ENCODE data around the gene MINDY2. TPM values are rescaled to one million over a fixed set of nuclear protein-coding genes. Genes with fewer than 3 reads are reported as not detected.
A peak's percentile ranks its signal among the peaks of the same experiment; 100 is the strongest.

The MINDY2 gene
- total RNA-seq, 1 donor from 2014 or later, result 14.2 TPM

DNA sequence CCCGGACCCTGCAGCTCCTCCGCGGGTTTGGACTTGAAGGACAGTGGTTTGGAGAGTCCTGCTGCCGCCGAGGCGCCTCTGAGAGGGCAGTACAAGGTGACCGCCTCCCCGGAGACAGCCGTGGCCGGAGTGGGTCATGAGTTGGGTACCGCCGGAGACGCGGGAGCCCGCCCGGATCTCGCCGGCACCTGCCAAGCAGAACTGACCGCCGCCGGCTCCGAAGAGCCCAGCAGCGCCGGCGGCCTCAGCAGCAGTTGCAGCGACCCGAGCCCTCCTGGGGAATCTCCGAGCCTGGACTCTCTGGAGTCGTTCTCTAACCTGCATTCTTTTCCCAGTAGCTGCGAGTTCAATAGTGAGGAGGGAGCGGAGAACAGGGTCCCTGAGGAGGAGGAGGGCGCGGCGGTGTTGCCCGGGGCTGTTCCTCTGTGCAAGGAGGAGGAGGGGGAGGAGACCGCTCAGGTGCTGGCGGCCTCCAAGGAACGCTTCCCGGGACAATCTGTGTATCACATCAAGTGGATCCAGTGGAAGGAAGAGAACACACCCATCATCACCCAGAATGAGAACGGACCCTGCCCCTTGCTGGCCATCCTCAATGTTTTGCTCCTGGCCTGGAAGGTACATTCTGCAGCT is 634 bp downstream of the MINDY2 start:
- no peak overlapping the region for H3K27ac Mint-ChIP-seq (ENCODE audit: unreplicated experiment)
- DNase-seq (ENCODE audit: low spot score), result no peak
- peaks cover 4% of the 10 kb centered on the region for H3K27me3 Mint-ChIP-seq (ENCODE audit: unreplicated experiment)
- peak overlapping the region; percentile 97 for H3K4me3 Mint-ChIP-seq (ENCODE audit: unreplicated experiment)
- H3K4me1 Mint-ChIP-seq (ENCODE audit: unreplicated experiment), result peaks cover 8% of the 10 kb centered on the region
- H3K36me3 Mint-ChIP-seq (ENCODE audit: low read depth, unreplicated experiment), result no peaks in the 10 kb centered on the region
- H3K9me3 Mint-ChIP-seq (ENCODE audit: unreplicated experiment), result no peaks in the 10 kb centered on the region
- TF ChIP-seq, protein P1, sequence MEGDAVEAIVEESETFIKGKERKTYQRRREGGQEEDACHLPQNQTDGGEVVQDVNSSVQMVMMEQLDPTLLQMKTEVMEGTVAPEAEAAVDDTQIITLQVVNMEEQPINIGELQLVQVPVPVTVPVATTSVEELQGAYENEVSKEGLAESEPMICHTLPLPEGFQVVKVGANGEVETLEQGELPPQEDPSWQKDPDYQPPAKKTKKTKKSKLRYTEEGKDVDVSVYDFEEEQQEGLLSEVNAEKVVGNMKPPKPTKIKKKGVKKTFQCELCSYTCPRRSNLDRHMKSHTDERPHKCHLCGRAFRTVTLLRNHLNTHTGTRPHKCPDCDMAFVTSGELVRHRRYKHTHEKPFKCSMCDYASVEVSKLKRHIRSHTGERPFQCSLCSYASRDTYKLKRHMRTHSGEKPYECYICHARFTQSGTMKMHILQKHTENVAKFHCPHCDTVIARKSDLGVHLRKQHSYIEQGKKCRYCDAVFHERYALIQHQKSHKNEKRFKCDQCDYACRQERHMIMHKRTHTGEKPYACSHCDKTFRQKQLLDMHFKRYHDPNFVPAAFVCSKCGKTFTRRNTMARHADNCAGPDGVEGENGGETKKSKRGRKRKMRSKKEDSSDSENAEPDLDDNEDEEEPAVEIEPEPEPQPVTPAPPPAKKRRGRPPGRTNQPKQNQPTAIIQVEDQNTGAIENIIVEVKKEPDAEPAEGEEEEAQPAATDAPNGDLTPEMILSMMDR (IDR thresholded peaks at IDR 0.05; ENCODE audit: unreplicated experiment), result no peak

DNA sequence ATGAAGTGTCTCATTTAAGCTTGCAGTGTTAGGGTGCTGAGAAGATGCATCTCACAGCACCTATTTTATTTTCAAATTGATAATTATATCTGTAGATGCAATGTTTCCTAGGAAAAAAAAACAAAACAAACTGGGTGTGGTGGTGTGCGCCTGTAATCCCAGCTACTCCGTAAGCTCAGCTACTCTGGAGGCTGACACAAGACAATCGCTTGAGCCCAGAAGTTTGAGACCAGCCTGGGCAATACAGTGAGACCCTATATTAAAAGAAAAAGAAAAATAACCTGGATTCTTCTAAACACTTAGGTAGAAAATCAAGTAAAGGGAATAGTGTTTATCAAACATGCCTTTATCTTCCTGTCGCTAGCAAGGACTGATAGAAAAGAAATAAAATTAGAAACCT is 1.9 kb downstream of the MINDY2 start:
- peaks cover 4% of the 10 kb centered on the region for H3K27me3 Mint-ChIP-seq (ENCODE audit: unreplicated experiment)
- no peaks in the 10 kb centered on the region for H3K9me3 Mint-ChIP-seq (ENCODE audit: unreplicated experiment)
- DNase-seq (ENCODE audit: low spot score), result no peak
- H3K4me3 Mint-ChIP-seq (ENCODE audit: unreplicated experiment), result no peak overlapping the region
- H3K27ac Mint-ChIP-seq (ENCODE audit: unreplicated experiment), result no peak overlapping the region
- no peaks in the 10 kb centered on the region for H3K36me3 Mint-ChIP-seq (ENCODE audit: low read depth, unreplicated experiment)
- TF ChIP-seq, protein P1 (IDR thresholded peaks at IDR 0.05; ENCODE audit: unreplicated experiment), result no peak
- peaks cover 13% of the 10 kb centered on the region for H3K4me1 Mint-ChIP-seq (ENCODE audit: unreplicated experiment)

DNA sequence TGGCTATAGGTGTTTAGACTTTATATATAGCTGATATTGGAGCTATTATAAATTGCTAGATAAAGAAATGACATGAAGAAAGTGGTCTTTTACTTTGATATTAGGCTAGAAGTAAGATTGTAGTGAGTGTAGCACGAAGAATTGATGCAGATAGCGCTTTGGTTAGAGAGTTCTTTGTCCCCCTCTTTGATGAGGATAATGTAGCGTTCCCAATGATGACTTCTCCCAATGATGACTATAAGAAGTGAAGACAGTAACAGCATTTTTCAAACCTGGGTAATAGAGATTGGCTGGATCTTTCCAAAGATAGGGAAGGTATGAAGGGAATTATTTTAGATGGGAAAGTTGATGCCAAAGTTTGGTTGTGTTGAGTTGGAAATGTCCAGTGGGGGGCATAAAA is 4.3 kb downstream of the MINDY2 start:
- H3K4me1 Mint-ChIP-seq (ENCODE audit: unreplicated experiment), result peaks cover 13% of the 10 kb centered on the region
- H3K36me3 Mint-ChIP-seq (ENCODE audit: low read depth, unreplicated experiment), result no peaks in the 10 kb centered on the region
- DNase-seq (ENCODE audit: low spot score), result no peak
- no peak overlapping the region for H3K4me3 Mint-ChIP-seq (ENCODE audit: unreplicated experiment)
- TF ChIP-seq, protein P1 (IDR thresholded peaks at IDR 0.05; ENCODE audit: unreplicated experiment), result no peak
- H3K27ac Mint-ChIP-seq (ENCODE audit: unreplicated experiment), result no peak overlapping the region
- no peaks in the 10 kb centered on the region for H3K9me3 Mint-ChIP-seq (ENCODE audit: unreplicated experiment)
- H3K27me3 Mint-ChIP-seq (ENCODE audit: unreplicated experiment), result peaks cover 4% of the 10 kb centered on the region

DNA sequence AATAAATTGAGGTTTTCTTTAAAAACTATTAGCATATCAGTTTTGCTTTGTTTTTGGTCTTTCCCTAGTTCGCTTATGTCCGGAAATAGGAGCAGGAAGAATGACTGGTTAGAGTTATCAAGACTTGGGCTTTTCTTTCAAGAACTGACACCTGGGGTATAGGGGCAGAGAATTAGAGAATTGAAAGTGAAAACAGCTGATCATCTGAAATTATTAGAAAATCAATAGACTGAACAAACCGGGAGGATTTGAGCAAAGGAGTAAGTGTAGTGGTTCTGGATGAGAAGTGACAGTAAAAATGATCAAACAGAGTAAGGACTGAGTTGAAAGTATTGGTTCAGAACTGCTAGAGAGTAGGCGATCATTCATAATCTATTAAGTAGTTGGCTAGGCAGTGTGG is 6.0 kb downstream of the MINDY2 start:
- TF ChIP-seq, protein P1 (IDR thresholded peaks at IDR 0.05; ENCODE audit: unreplicated experiment), result no peak
- Mint-ChIP-seq H3K4me1 (ENCODE audit: unreplicated experiment) (peaks cover 12% of the 10 kb centered on the region), H3K27ac (ENCODE audit: unreplicated experiment) (no peak overlapping the region), H3K27me3 (ENCODE audit: unreplicated experiment) (no peaks in the 10 kb centered on the region), H3K9me3 (ENCODE audit: unreplicated experiment) (no peaks in the 10 kb centered on the region), H3K4me3 (ENCODE audit: unreplicated experiment) (no peak overlapping the region), H3K36me3 (ENCODE audit: low read depth, unreplicated experiment) (no peaks in the 10 kb centered on the region)
- DNase-seq (ENCODE audit: low spot score), result no peak

DNA sequence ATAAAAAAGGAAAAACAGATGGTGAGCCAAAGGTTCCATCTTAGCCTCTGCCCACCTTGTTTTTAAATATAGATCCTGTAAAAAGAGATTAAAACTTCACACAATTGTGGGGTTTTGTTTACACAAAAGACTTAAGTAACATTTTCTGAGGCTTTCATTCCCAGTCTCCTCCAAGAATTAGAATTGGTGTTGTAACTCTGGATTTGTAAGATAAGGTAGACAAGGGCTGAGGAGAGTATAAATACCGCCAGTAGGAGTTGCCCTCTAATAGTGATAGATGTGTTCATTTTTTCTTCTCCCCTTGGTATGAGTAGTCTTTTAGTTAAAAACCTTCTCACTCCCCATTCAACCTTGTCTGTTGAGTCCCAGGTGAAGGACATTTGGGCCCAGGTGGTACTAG is 8.5 kb downstream of the MINDY2 start:
- Mint-ChIP-seq H3K27ac (ENCODE audit: unreplicated experiment) (peak overlapping the region; percentile 24), H3K36me3 (ENCODE audit: low read depth, unreplicated experiment) (no peaks in the 10 kb centered on the region), H3K4me1 (ENCODE audit: unreplicated experiment) (peaks cover 5% of the 10 kb centered on the region), H3K4me3 (ENCODE audit: unreplicated experiment) (no peak overlapping the region), H3K27me3 (ENCODE audit: unreplicated experiment) (no peaks in the 10 kb centered on the region), H3K9me3 (ENCODE audit: unreplicated experiment) (no peaks in the 10 kb centered on the region)
- TF ChIP-seq, protein P1 (IDR thresholded peaks at IDR 0.05; ENCODE audit: unreplicated experiment), result no peak
- DNase-seq (ENCODE audit: low spot score), result no peak
